HepG2 (cell line): ENCODE results near the gene AGTPBP1. TPM values are rescaled to one million over a fixed set of nuclear protein-coding genes. Genes with fewer than 3 reads are reported as not detected.

ENCODE experiments used
- ATAC-seq: fragments of 200-7000 bp; cut with Tn5 transposase; 3 replicates; pipeline ENCODE4 v1.9.1; 2020; ENCODE audit warnings: mild to moderate bottlenecking, moderate library complexity
- BruUV-seq: library from RNA; stranded (reverse); fragments of 400-500 nt; replicated peaks from 2 replicates; lab custom pipeline; 2021; lab: Mats Ljungman, UMichigan
- CTCF ChIA-PET: fragments of 300-600 bp; formaldehyde crosslinking; extraction: SDS; loops from one replicate; lab custom pipeline; 2021; ENCODE audit warnings: low total read pairs, inconsistent platforms, low intra/inter-chr PET ratio; lab: Yijun Ruan, JAX
- POLR2A ChIA-PET: fragments of 350-600 bp; sonication (Branson Sonifier 250); formaldehyde crosslinking; loops from one replicate; lab custom pipeline; 2020; ENCODE audit warnings: antibody characterized with exemption, inconsistent platforms; lab: Yijun Ruan, JAX
- DNase-seq: peaks from one replicate; pipeline ENCODE4 v3.0.0-alpha.2; 2015; ENCODE audit warnings: low spot score
- FAIRE-seq: peaks from 3 replicates; lab custom pipeline; 2011; peaks lifted over from hg19 to GRCh38; lab: Jason Lieb, UNC
- H2AFZ ChIP-seq: one replicate; pipeline ENCODE4 v1.6.1; 2011; ENCODE audit warnings: low read length, inconsistent platforms
- H3K27ac ChIP-seq: fragments of 300-600 bp; 3 replicates; pipeline ENCODE4 v1.8.0; 2011; ENCODE audit warnings: mixed run types, mild to moderate bottlenecking, mixed read lengths, low read length, inconsistent platforms; ENCODE audit not compliant: insufficient read depth; ENCODE audit errors: extremely low read length
- H3K27me3 ChIP-seq, 2 experiments: fragments of 200-600 bp in 1 of 2; 2 replicates in 1 of 2; 3 replicates in 1 of 2; pipeline versions ENCODE4 v1.6.0 to v1.8.0; 2011; ENCODE audit warnings: low read length in 2 of 2, mild to moderate bottlenecking in 2 of 2, moderate library complexity in 2 of 2, inconsistent platforms in 1 of 2; ENCODE audit not compliant: insufficient read depth in 2 of 2, control insufficient read depth in 1 of 2
- H3K36me3 ChIP-seq, 2 experiments: fragments of 200-600 bp in 1 of 2; replicated peaks in 1 of 2; 2 replicates in 1 of 2; 3 replicates in 1 of 2; pipeline versions ENCODE4 v1.5.1 to v1.8.0; 2011; ENCODE audit warnings: low read length in 2 of 2, inconsistent platforms in 1 of 2; ENCODE audit not compliant: insufficient read depth in 2 of 2, control insufficient read depth in 1 of 2
- H3K4me1 ChIP-seq: 2 replicates; pipeline ENCODE4 v1.5.1; 2012; ENCODE audit warnings: low read length, inconsistent platforms; ENCODE audit not compliant: insufficient read depth
- H3K4me2 ChIP-seq: 2 replicates; pipeline ENCODE4 v1.6.0; 2011; ENCODE audit warnings: low read depth, low read length, inconsistent platforms
- H3K4me3 ChIP-seq, 3 experiments: fragments of 200-600 bp in 1 of 3; sonication (generic), shearing (Covaris generic) in 1 of 3; replicated peaks in 1 of 3; 2 replicates each; pipeline ENCODE4 v1.5.1; 2011 to 2016; ENCODE audit warnings: low read length in 3 of 3, inconsistent platforms in 2 of 3, low read depth in 2 of 3, mild to moderate bottlenecking in 2 of 3, control low read depth in 1 of 3, mixed read lengths in 1 of 3; ENCODE audit not compliant: insufficient read depth in 1 of 3
- H3K79me2 ChIP-seq: one replicate; pipeline ENCODE4 v1.6.1; 2011; ENCODE audit warnings: low read length, inconsistent platforms; ENCODE audit not compliant: insufficient read depth
- H3K9ac ChIP-seq: 2 replicates; pipeline ENCODE4 v1.6.0; 2011; ENCODE audit warnings: mild to moderate bottlenecking, low read depth, low read length, inconsistent platforms; ENCODE audit not compliant: insufficient read depth
- H3K9me3 ChIP-seq: 2 replicates; pipeline ENCODE4 v1.5.1; 2012; ENCODE audit warnings: mild to moderate bottlenecking, low read length
- H4K20me1 ChIP-seq: 2 replicates; pipeline ENCODE4 v1.6.0; 2011; ENCODE audit warnings: inconsistent platforms, mild to moderate bottlenecking, low read length, moderate library complexity; ENCODE audit not compliant: insufficient read depth
- KLF16 ChIP-seq, 2 experiments: sonication (generic) in 1 of 2; formaldehyde crosslinking in 1 of 2; IDR thresholded peaks; 2 replicates each; pipeline versions ENCODE4 v1.6.1 to v1.8.0; 2016 to 2023; ENCODE audit warnings: missing genetic modification reagents in 2 of 2, missing compliant biosample characterization in 1 of 2
- RFXAP ChIP-seq: sonication (generic); formaldehyde crosslinking; IDR thresholded peaks from 2 replicates; pipeline ENCODE4 v1.4.0; 2020; ENCODE audit warnings: missing genetic modification reagents, borderline replicate concordance
- ZEB1 ChIP-seq: IDR thresholded peaks from 2 replicates; pipeline ENCODE4 v1.6.1; 2012; ENCODE audit warnings: mild to moderate bottlenecking, low read depth, inconsistent platforms; ENCODE audit not compliant: insufficient replicate concordance
- ZNF547 ChIP-seq: sonication (generic); formaldehyde crosslinking; IDR thresholded peaks from 2 replicates; pipeline ENCODE4 v1.5.1; 2020; ENCODE audit warnings: mild to moderate bottlenecking, missing genetic modification reagents
- ZNF841 ChIP-seq: sonication (generic); formaldehyde crosslinking; IDR thresholded peaks from 2 replicates; pipeline ENCODE4 v1.8.1; 2023; ENCODE audit warnings: missing genetic modification reagents, borderline replicate concordance
- WGBS: methylation state at CpG from one replicate; pipeline ENCODE4 v1.1.6; 2017; ENCODE audit warnings: low lambda C conversion rate; 5-methylcytosine and 5-hydroxymethylcytosine counted together
- in situ Hi-C: cut with HindIII; loops from 2 replicates; pipeline ENCODE4 v1.10.0; 2017; ENCODE audit warnings: low pct_unique_long_range_greater_than_20kb; ENCODE audit not compliant: extremely low pct_ligation_motif_present
- intact Hi-C: fragments of 100-400 bp; cut with micrococcal nuclease; formaldehyde crosslinking; loops from one replicate; pipeline ENCODE4 v1.10.0; 2022; ENCODE audit not compliant: unreplicated experiment
- polyA plus RNA-seq, 8 experiments: library from polyadenylated mRNA; depleted of rRNA in 3 of 8; stranded (reverse) in 7 of 8; unstranded in 1 of 8; fragments of >200 nt; fragmentation: Illumina TruSeq in 4 of 8; extraction: Trizol in 4 of 8; gene quantifications; 2 replicates each; pipeline versions ENCODE4 v1.2.1 to v1.2.3, GENCODE V29; 2011 to 2016; ENCODE audit warnings: low read depth in 4 of 8, missing spikeins in 1 of 8, mixed read lengths in 1 of 8; ENCODE audit not compliant: insufficient read depth in 1 of 8
- total RNA-seq, 5 experiments: library from RNA; depleted of rRNA; stranded (reverse); fragments of >200 nt; fragmentation: Illumina TruSeq; extraction: Trizol; gene quantifications; 2 replicates each; pipeline ENCODE4 v1.2.3, GENCODE V29; 2016; ENCODE audit warnings: low read depth in 1 of 5
- TF ChIP-seq, protein P1 (sequence below): sonication (generic); formaldehyde crosslinking; IDR thresholded peaks from 2 replicates; pipeline ENCODE4 v1.4.0; 2020; ENCODE audit warnings: low read depth, missing genetic modification reagents
- TF ChIP-seq, protein P2 (sequence below): IDR thresholded peaks from 2 replicates; pipeline ENCODE4 v1.6.1; 2012; ENCODE audit warnings: inconsistent platforms

AGTPBP1 gene
- total and polyA plus RNA-seq, 2 of the 13 experiments (the other 11 are each of a cell fraction or from before 2014, with no cell fraction given) = 9.7 to 22.3 TPM

DNA sequence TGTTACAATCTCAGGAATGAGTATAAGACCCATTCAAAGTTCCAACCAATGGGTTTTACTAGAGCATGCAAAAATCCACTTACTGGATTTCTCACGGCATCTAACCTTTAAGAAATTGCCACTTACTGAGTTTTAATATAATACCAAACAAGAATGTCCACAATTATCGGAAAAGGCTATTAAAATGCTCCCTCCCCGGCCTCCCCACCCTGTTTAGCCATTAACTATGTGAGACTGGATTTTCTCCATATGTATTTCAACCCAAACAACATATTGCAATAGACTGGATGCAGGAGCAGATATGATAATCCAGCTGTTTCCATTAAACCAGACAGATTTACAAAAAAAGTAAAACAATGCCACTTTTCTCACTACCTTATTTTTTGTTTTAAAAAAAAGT is 4.1 kb downstream of the AGTPBP1 start:
- no peak for FAIRE-seq
- no peaks in the 10 kb centered on the region for H3K9me3 ChIP-seq
- DNase-seq = no peak
- peaks cover 64% of the 10 kb centered on the region for H3K79me2 ChIP-seq
- WGBS = 93% methylated on average over 3 of the region's 3 CpGs
- H2AFZ ChIP-seq = no peak overlapping the region
- in situ Hi-C loops (no loop called here), intact Hi-C loops (no loop called here)
- no peak overlapping the region for H3K4me2 ChIP-seq
- H4K20me1 ChIP-seq = no peaks in the 10 kb centered on the region
- BruUV-seq = no TSS peak
- H3K36me3 ChIP-seq = no peaks in the 10 kb centered on the region
- no peaks in the 10 kb centered on the region; a peak in 1 of 5 replicates for H3K27me3 ChIP-seq
- H3K4me3 ChIP-seq = no peak overlapping the region
- no peak overlapping the region for H3K27ac ChIP-seq
- TF ChIP-seq ZNF547 (CRISPR knock-in tag) (no peak), ZNF841 (no peak), KLF16 (CRISPR knock-in tag; IDR thresholded peaks at IDR 0.05) (no peak), RFXAP (CRISPR knock-in tag) (no peak), ZEB1 (no peak)
- TF ChIP-seq, protein P1, sequence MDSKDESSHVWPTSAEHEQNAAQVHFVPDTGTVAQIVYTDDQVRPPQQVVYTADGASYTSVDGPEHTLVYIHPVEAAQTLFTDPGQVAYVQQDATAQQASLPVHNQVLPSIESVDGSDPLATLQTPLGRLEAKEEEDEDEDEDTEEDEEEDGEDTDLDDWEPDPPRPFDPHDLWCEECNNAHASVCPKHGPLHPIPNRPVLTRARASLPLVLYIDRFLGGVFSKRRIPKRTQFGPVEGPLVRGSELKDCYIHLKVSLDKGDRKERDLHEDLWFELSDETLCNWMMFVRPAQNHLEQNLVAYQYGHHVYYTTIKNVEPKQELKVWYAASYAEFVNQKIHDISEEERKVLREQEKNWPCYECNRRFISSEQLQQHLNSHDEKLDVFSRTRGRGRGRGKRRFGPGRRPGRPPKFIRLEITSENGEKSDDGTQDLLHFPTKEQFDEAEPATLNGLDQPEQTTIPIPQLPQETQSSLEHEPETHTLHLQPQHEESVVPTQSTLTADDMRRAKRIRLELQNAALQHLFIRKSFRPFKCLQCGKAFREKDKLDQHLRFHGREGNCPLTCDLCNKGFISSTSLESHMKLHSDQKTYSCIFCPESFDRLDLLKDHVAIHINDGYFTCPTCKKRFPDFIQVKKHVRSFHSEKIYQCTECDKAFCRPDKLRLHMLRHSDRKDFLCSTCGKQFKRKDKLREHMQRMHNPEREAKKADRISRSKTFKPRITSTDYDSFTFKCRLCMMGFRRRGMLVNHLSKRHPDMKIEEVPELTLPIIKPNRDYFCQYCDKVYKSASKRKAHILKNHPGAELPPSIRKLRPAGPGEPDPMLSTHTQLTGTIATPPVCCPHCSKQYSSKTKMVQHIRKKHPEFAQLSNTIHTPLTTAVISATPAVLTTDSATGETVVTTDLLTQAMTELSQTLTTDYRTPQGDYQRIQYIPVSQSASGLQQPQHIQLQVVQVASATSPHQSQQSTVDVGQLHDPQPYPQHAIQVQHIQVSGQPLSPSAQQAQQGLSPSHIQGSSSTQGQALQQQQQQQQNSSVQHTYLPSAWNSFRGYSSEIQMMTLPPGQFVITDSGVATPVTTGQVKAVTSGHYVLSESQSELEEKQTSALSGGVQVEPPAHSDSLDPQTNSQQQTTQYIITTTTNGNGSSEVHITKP (CRISPR knock-in tag) = no peak
- TF ChIP-seq, protein P2, sequence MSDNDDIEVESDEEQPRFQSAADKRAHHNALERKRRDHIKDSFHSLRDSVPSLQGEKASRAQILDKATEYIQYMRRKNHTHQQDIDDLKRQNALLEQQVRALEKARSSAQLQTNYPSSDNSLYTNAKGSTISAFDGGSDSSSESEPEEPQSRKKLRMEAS = no peak
- ChIA-PET POLR2A (interaction anchor here (0.9 kb wide), 1 partner anchor 14 kb away, joined by 3 read pairs; no protein-coding TSS in a partner anchor), CTCF (no interaction called here)
- H3K4me1 ChIP-seq = peaks cover 19% of the 10 kb centered on the region
- no peak for ATAC-seq
- H3K9ac ChIP-seq = no peak overlapping the region
